Measurements from ENCODE around the gene APOL6. TPM values are rescaled to one million over a fixed set of nuclear protein-coding genes. Genes with fewer than 3 reads are reported as not detected.

The APOL6 gene
- total and polyA plus RNA-seq, 9 of the 15 experiments (the other 6 are each of a cell fraction or from before 2014, with no cell fraction given): 0.29 to 1.2 (median 0.70) TPM

- no peaks in the 10 kb centered on the region for H4K20me1 ChIP-seq (replicated peaks; ENCODE audit: control insufficient read depth, insufficient read depth, low read length)
Observed at GRCh38 chr22:35608088-35608487, 40.2 kb upstream of the APOL6 start.

More at GRCh38 chr22:35608088-35608487, 40.2 kb upstream of the APOL6 start:
- Histone ChIP-seq H3K27me3 (ENCODE audit: control insufficient read depth in 2 of 2, insufficient read depth in 2 of 2, low read length in 2 of 2) (peaks cover 3 to 35% of the 10 kb centered on the region in 2 experiments; a peak in 3 of 5 replicates), H3K36me3 (ENCODE audit: control insufficient read depth, insufficient read depth, low read length) (no peaks in the 10 kb centered on the region), H3K79me2 (ENCODE audit: control insufficient read depth, insufficient read depth, low read length) (no peaks in the 10 kb centered on the region), H3K9me1 (ENCODE audit: control insufficient read depth, insufficient read depth, low read length) (no peaks in the 10 kb centered on the region), H2AFZ (ENCODE audit: low read depth, low read length) (no peak overlapping the region), H3K4me3 (no peak overlapping the region), H3K4me2 (ENCODE audit: insufficient read depth, low read length) (no peak overlapping the region), H3K9me3 (replicated peaks; ENCODE audit: control insufficient read depth, insufficient read depth, low read depth, low read length) (no peaks in the 10 kb centered on the region), H3K27ac (ENCODE audit: extremely low read depth, low read depth, low read length) (no peak overlapping the region), H3K9ac (ENCODE audit: insufficient read depth in 1 of 2, low read depth in 2 of 2, low read length in 2 of 2) (no peak overlapping the region), H3K4me1 (replicated peaks in 1 of 2; ENCODE audit: control insufficient read depth in 2 of 2, insufficient read depth in 2 of 2, low read length in 2 of 2) (peaks cover 0 to 4% of the 10 kb centered on the region in 2 experiments; a peak in 3 of 5 replicates)
- WGBS (ENCODE audit: insufficient coverage, low coverage, missing lambda C conversion rate): 0% methylated on average over 11 of the region's 11 CpGs
- ChIA-PET CTCF (ENCODE audit: low intra/inter-chr PET ratio) (no interaction called here), POLR2A (interaction anchor here (0.8 kb wide), 1 partner anchor 328 kb away, joined by 4 read pairs; no protein-coding TSS in a partner anchor)
- FAIRE-seq (no peak), DNase-seq (ENCODE audit: extremely low read depth in 1 of 4, low spot score in 3 of 4) (no peak), ATAC-seq (no peak)
- TF ChIP-seq MLLT1 (IDR thresholded peaks at IDR 0.05) (no peak), ZNF280B (CRISPR knock-in tag; IDR thresholded peaks at IDR 0.05) (no peak), ZNF764 (CRISPR knock-in tag; IDR thresholded peaks at IDR 0.05; ENCODE audit: low read depth) (no peak), SMAD4 (CRISPR knock-in tag; conservative IDR thresholded peaks at IDR 0.05) (no peak), LARP7 (IDR thresholded peaks at IDR 0.05) (no peak)
- TF ChIP-seq, protein P1, sequence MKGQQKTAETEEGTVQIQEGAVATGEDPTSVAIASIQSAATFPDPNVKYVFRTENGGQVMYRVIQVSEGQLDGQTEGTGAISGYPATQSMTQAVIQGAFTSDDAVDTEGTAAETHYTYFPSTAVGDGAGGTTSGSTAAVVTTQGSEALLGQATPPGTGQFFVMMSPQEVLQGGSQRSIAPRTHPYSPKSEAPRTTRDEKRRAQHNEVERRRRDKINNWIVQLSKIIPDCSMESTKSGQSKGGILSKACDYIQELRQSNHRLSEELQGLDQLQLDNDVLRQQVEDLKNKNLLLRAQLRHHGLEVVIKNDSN (CRISPR knock-in tag; IDR thresholded peaks at IDR 0.05): no peak
- TF ChIP-seq, protein P2, sequence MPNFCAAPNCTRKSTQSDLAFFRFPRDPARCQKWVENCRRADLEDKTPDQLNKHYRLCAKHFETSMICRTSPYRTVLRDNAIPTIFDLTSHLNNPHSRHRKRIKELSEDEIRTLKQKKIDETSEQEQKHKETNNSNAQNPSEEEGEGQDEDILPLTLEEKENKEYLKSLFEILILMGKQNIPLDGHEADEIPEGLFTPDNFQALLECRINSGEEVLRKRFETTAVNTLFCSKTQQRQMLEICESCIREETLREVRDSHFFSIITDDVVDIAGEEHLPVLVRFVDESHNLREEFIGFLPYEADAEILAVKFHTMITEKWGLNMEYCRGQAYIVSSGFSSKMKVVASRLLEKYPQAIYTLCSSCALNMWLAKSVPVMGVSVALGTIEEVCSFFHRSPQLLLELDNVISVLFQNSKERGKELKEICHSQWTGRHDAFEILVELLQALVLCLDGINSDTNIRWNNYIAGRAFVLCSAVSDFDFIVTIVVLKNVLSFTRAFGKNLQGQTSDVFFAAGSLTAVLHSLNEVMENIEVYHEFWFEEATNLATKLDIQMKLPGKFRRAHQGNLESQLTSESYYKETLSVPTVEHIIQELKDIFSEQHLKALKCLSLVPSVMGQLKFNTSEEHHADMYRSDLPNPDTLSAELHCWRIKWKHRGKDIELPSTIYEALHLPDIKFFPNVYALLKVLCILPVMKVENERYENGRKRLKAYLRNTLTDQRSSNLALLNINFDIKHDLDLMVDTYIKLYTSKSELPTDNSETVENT (CRISPR knock-in tag; IDR thresholded peaks at IDR 0.05): no peak
- TF ChIP-seq, protein P3, sequence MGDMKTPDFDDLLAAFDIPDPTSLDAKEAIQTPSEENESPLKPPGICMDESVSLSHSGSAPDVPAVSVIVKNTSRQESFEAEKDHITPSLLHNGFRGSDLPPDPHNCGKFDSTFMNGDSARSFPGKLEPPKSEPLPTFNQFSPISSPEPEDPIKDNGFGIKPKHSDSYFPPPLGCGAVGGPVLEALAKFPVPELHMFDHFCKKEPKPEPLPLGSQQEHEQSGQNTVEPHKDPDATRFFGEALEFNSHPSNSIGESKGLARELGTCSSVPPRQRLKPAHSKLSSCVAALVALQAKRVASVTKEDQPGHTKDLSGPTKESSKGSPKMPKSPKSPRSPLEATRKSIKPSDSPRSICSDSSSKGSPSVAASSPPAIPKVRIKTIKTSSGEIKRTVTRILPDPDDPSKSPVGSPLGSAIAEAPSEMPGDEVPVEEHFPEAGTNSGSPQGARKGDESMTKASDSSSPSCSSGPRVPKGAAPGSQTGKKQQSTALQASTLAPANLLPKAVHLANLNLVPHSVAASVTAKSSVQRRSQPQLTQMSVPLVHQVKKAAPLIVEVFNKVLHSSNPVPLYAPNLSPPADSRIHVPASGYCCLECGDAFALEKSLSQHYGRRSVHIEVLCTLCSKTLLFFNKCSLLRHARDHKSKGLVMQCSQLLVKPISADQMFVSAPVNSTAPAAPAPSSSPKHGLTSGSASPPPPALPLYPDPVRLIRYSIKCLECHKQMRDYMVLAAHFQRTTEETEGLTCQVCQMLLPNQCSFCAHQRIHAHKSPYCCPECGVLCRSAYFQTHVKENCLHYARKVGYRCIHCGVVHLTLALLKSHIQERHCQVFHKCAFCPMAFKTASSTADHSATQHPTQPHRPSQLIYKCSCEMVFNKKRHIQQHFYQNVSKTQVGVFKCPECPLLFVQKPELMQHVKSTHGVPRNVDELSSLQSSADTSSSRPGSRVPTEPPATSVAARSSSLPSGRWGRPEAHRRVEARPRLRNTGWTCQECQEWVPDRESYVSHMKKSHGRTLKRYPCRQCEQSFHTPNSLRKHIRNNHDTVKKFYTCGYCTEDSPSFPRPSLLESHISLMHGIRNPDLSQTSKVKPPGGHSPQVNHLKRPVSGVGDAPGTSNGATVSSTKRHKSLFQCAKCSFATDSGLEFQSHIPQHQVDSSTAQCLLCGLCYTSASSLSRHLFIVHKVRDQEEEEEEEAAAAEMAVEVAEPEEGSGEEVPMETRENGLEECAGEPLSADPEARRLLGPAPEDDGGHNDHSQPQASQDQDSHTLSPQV (IDR thresholded peaks at IDR 0.05): no peak
- intact Hi-C loops (cut with micrococcal nuclease): no loop called here
- BruUV-seq (replicated peaks): no TSS peak
- in situ Hi-C loops (cut with MboI): no loop called here
